Caco-2 (cell line): ENCODE results near the gene FUT9. TPM values are rescaled to one million over a fixed set of nuclear protein-coding genes. Genes with fewer than 3 reads are reported as not detected.

Experiments
- BruUV-seq: library from RNA; stranded (reverse); fragments of 400-500 nt; replicated peaks from 2 replicates; lab custom pipeline; 2021; lab: Mats Ljungman, UMichigan
- CTCF ChIA-PET: fragments of 300-600 bp; sonication (Branson Sonifier 250); formaldehyde crosslinking; loops from one replicate; lab custom pipeline; 2022; ENCODE audit warnings: antibody characterized with exemption; lab: Charles Lee
- POLR2A ChIA-PET: fragments of 300-600 bp; sonication (Branson Sonifier 250); formaldehyde crosslinking; loops from one replicate; lab custom pipeline; 2022; ENCODE audit warnings: antibody characterized with exemption; lab: Charles Lee
- DNase-seq, 2 experiments: peaks; one replicate each; pipeline versions ENCODE4 v3.0.0 to v3.0.0-alpha.2; 2020 to 2022
- H3K27me3 ChIP-seq: replicated peaks from 2 replicates; pipeline ENCODE4 v1.6.0; 2011; ENCODE audit warnings: low read length; ENCODE audit not compliant: control insufficient read depth, insufficient read depth
- H3K36me3 ChIP-seq: 2 replicates; pipeline ENCODE4 v1.5.1; 2011; ENCODE audit warnings: low read length; ENCODE audit not compliant: control insufficient read depth, insufficient read depth
- H3K4me1 ChIP-seq: fragments of 250-450 bp; sonication (Bioruptor Pico); 2 replicates; pipeline ENCODE4 v1.5.1; 2020; ENCODE audit warnings: mild to moderate bottlenecking
- H3K4me3 ChIP-seq: 2 replicates; pipeline ENCODE4 v1.5.1; 2011; ENCODE audit warnings: low read depth, mild to moderate bottlenecking, control low read depth, low read length
- H3K9me3 ChIP-seq: fragments of 250-450 bp; sonication (Bioruptor Pico); 2 replicates; pipeline ENCODE4 v1.5.1; 2020; ENCODE audit warnings: mild to moderate bottlenecking, moderate library complexity
- H3K27ac Mint-ChIP-seq: one replicate; pipeline ENCODE4 v1.8.0; 2022; ENCODE audit warnings: mixed read lengths; ENCODE audit not compliant: unreplicated experiment
- H3K27me3 Mint-ChIP-seq: one replicate; pipeline ENCODE4 v1.8.0; 2022; ENCODE audit warnings: mixed read lengths; ENCODE audit not compliant: insufficient read depth, unreplicated experiment
- H3K36me3 Mint-ChIP-seq: one replicate; pipeline ENCODE4 v1.8.0; 2022; ENCODE audit warnings: mild to moderate bottlenecking, mixed read lengths; ENCODE audit not compliant: insufficient read depth, unreplicated experiment
- H3K4me1 Mint-ChIP-seq: one replicate; pipeline ENCODE4 v1.8.0; 2022; ENCODE audit warnings: low read depth, mixed read lengths; ENCODE audit not compliant: unreplicated experiment
- H3K4me3 Mint-ChIP-seq: one replicate; pipeline ENCODE4 v1.8.0; 2022; ENCODE audit warnings: mild to moderate bottlenecking, moderate library complexity, mixed read lengths; ENCODE audit not compliant: unreplicated experiment
- H3K9me3 Mint-ChIP-seq: one replicate; pipeline ENCODE4 v1.8.0; 2022; ENCODE audit warnings: mixed read lengths; ENCODE audit not compliant: unreplicated experiment
- CTCF ChIP-seq, 2 experiments: fragments of 200-600 bp in 1 of 2; IDR thresholded peaks; 1 replicate in 1 of 2; 2 replicates in 1 of 2; pipeline versions ENCODE4 v1.5.1 to v1.8.0; 2011 to 2022; ENCODE audit warnings: antibody characterized with exemption in 1 of 2, control low read depth in 1 of 2, inconsistent platforms in 1 of 2, low read depth in 1 of 2, low read length in 1 of 2, mild to moderate bottlenecking in 1 of 2, moderate library complexity in 1 of 2; ENCODE audit not compliant: insufficient read depth in 1 of 2, severe bottlenecking in 1 of 2, unreplicated experiment in 1 of 2
- intact Hi-C: fragments of 100-400 bp; cut with micrococcal nuclease; formaldehyde crosslinking; loops from one replicate; pipeline ENCODE4 v1.10.0; 2022; ENCODE audit not compliant: unreplicated experiment
- total RNA-seq: library from RNA; stranded (reverse); gene quantifications from 2 replicates; pipeline ENCODE4 v1.2.3, GENCODE V29; 2022

Gene FUT9
- total RNA-seq, 1 experiment from 2014 or later = 0.11 TPM

- Histone ChIP-seq H3K4me1 (no peaks in the 10 kb centered on the region; the same call in 1 of the 2 replicates), H3K9me3 (no peaks in the 10 kb centered on the region), H3K4me3 (no peak overlapping the region), H3K36me3 (no peaks in the 10 kb centered on the region), H3K27me3 (no peaks in the 10 kb centered on the region)
- Mint-ChIP-seq H3K9me3 (no peaks in the 10 kb centered on the region), H3K36me3 (no peaks in the 10 kb centered on the region), H3K27ac (no peak overlapping the region), H3K27me3 (no peaks in the 10 kb centered on the region), H3K4me1 (peaks cover 18% of the 10 kb centered on the region), H3K4me3 (no peak overlapping the region)
- TF ChIP-seq CTCF (IDR thresholded peaks at IDR 0.05; ENCODE audit: insufficient read depth in 1 of 2, low read depth in 1 of 2, low read length in 1 of 2, severe bottlenecking in 1 of 2, unreplicated experiment in 1 of 2) = no peak
- no peak for DNase-seq
- POLR2A ChIA-PET = no interaction called here
- intact Hi-C loops = no loop called here
- CTCF ChIA-PET = no interaction called here
- BruUV-seq = no TSS peak
These were observed 220.2 kb downstream of the FUT9 start for GRCh38 chr6:96235927-96236326.

- POLR2A ChIA-PET = no interaction called here
- intact Hi-C loops = no loop called here
- no peak for TF ChIP-seq CTCF (IDR thresholded peaks at IDR 0.05; ENCODE audit: insufficient read depth in 1 of 2, low read depth in 1 of 2, low read length in 1 of 2, severe bottlenecking in 1 of 2, unreplicated experiment in 1 of 2)
- H3K27me3 Mint-ChIP-seq = no peaks in the 10 kb centered on the region
- Histone ChIP-seq H3K4me1 (no peaks in the 10 kb centered on the region; the same call in 1 of the 2 replicates), H3K4me3 (no peak overlapping the region), H3K27me3 (no peaks in the 10 kb centered on the region), H3K9me3 (no peaks in the 10 kb centered on the region), H3K36me3 (no peaks in the 10 kb centered on the region)
- DNase-seq = no peak
- H3K4me1 Mint-ChIP-seq = peaks cover 18% of the 10 kb centered on the region
- CTCF ChIA-PET = no interaction called here
- no TSS peak for BruUV-seq
- no peak overlapping the region for H3K4me3 Mint-ChIP-seq
- no peaks in the 10 kb centered on the region for H3K9me3 Mint-ChIP-seq
- no peak overlapping the region for H3K27ac Mint-ChIP-seq
- H3K36me3 Mint-ChIP-seq = no peaks in the 10 kb centered on the region
These were observed 220.7 kb downstream of the FUT9 start for GRCh38 chr6:96236471-96236870.

- CTCF ChIA-PET = no interaction called here
- Histone ChIP-seq H3K4me1 (no peaks in the 10 kb centered on the region; the same call in 1 of the 2 replicates), H3K9me3 (no peaks in the 10 kb centered on the region), H3K36me3 (no peaks in the 10 kb centered on the region), H3K4me3 (no peak overlapping the region), H3K27me3 (no peaks in the 10 kb centered on the region)
- POLR2A ChIA-PET = no interaction called here
- no peak for TF ChIP-seq CTCF (IDR thresholded peaks at IDR 0.05; ENCODE audit: insufficient read depth in 1 of 2, low read depth in 1 of 2, low read length in 1 of 2, severe bottlenecking in 1 of 2, unreplicated experiment in 1 of 2)
- H3K36me3 Mint-ChIP-seq = no peaks in the 10 kb centered on the region
- no peaks in the 10 kb centered on the region for H3K9me3 Mint-ChIP-seq
- intact Hi-C loops = no loop called here
- H3K27me3 Mint-ChIP-seq = no peaks in the 10 kb centered on the region
- DNase-seq = no peak
- H3K4me1 Mint-ChIP-seq = peaks cover 18% of the 10 kb centered on the region
- no TSS peak for BruUV-seq
- H3K4me3 Mint-ChIP-seq = no peak overlapping the region
- no peak overlapping the region for H3K27ac Mint-ChIP-seq
These were observed 222.0 kb downstream of the FUT9 start for GRCh38 chr6:96237638-96238347.
